Fibroblast of mammary gland (primary cell): ENCODE data around the gene TEX10.
A peak's percentile ranks its signal among the peaks of the same experiment; 100 is the strongest.
"Not testable (repeated sequence)": the region's sequence is repeated elsewhere in the genome, so short reads cannot be mapped to it uniquely, and the experiment has no call there.

Source experiments
- DNase-seq: peaks from one replicate; pipeline ENCODE4 v3.0.0-alpha.2; 2010; ENCODE audit warnings: low read depth
- H3K4me3 ChIP-seq: 2 replicates; pipeline ENCODE4 v1.5.1; 2011; ENCODE audit warnings: low read depth, mild to moderate bottlenecking, low read length, moderate library complexity; ENCODE audit not compliant: control insufficient read depth
- CTCF ChIP-seq: conservative IDR thresholded peaks from 2 replicates; pipeline ENCODE4 v1.5.1; 2011; ENCODE audit warnings: low read depth, low read length, inconsistent platforms; ENCODE audit not compliant: control insufficient read depth, insufficient read depth

TEX10 gene

GRCh38 chr9:100351508-100351907, 1.2 kb downstream of the TEX10 start:
- H3K4me3 ChIP-seq: peak overlapping the region; percentile 85
- TF ChIP-seq CTCF: no peak
- no peak for DNase-seq

DNA sequence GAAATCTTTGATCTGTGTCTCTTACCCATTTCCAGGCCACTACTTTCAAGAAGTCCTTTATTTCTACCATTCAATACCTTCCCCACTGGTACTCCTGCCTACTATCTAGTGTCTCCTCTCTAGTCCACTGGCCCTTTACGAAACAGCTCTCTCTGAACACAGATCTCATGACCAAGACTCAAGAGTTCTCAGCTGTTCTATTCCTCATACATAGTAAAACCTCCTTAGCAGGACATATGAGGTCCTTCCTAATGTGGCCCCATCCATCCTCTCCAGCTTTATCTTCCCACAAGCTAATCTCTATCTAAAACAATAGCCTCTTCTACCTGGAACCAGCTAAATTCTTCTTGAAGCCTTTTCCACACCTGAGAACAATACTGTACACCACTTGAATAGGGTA, 2.6 kb downstream of the TEX10 start:
- DNase-seq: no peak
- H3K4me3 ChIP-seq: no peak overlapping the region
- no peak for TF ChIP-seq CTCF

- H3K4me3 ChIP-seq: no peak overlapping the region
- DNase-seq: peak; percentile 82
- no peak for TF ChIP-seq CTCF
Observed at GRCh38 chr9:100346836-100347235, 5.9 kb downstream of the TEX10 start.

DNA sequence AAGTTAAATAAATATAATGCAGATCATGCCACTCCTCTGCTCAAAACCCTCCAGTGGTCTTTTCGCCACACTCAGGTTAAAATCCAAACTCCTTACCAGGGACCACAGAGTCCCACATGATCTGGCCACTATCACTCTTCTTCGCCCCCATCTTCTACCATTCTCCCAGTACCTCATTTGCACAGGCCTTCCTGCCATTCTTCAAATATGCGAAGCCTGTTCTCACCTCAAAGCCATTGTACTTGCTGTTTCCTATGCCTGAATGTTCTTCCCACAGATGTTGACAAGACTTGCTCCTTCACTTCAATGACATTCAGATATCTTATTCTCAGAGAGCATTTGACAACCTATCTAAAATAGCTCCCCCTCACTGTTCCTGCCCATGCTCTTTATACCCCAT, 10.9 kb downstream of the TEX10 start:
- no peak for TF ChIP-seq CTCF
- no peak for DNase-seq
- no peak overlapping the region for H3K4me3 ChIP-seq

GRCh38 chr9:100340224-100340623, 12.5 kb downstream of the TEX10 start:
- no peak for TF ChIP-seq CTCF
- DNase-seq: no peak
- no peak overlapping the region for H3K4me3 ChIP-seq

DNA sequence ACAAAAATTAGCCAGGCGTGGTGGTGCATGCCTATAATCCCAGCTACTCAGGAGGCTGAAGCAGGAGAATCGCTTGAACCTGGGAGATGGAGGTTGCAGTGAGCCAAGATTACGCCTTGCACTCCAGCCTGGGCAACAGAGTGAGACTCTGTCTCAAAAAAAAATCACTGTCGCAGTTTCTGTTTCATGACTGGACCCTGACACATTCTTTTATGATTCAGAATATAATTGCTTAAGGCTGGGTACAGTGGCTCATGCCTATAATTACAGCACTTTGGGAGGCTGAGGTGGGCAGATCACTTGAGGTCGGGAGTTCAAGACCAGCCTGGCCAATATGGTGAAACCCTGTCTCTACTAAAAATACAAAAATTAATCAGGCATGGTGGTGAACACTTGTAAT, 14.0 kb downstream of the TEX10 start:
- not testable (repeated sequence) for DNase-seq

GRCh38 chr9:100324594-100325200, 28.0 kb downstream of the TEX10 start:
- peak; percentile 72 for DNase-seq
- TF ChIP-seq CTCF: peak; percentile 42
- H3K4me3 ChIP-seq: no peak overlapping the region

More for the DNA sequence above, 14.0 kb downstream of the TEX10 start:
- H3K4me3 ChIP-seq: not testable (repeated sequence)
